Measurements from ENCODE around the gene ENG.

DNA sequence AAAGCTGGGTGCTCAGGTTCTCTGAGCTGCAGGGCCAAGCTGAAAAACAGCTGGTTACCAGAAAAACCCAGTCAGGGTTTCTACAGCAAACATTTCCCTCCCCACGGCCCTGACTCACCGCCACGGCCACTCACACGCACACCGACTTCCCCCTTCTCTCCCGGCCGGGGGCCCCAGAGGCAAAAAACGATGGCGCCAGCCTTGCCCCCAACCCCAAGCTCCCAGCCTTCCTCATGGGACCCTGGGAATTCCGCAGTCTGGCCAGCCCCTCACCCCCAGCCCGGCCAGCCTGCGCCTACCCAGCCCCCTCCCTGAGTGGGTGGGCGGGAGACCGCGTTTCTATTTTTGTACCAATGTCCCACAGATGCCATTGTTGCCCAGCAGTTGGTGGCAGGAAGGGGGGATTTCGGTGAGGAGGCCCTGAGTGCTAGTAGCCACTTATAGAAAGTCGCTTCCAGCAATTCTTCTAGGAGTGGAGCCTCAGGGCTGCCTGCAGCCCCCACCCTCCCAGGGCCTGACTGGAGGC is 18.4 kb downstream of the ENG start:
- no peak for TF ChIP-seq GATA2 (IDR thresholded peaks at IDR 0.05; ENCODE audit: low read depth, low read length)
- TF ChIP-seq GATA3 (IDR thresholded peaks at IDR 0.05; ENCODE audit: low read depth, low read length) = no peak
